Activated CD4-positive, alpha-beta T cell treated with anti-CD3 and anti-CD28 coated beads, Interleukin-2, amount 10 ng/mL, durations not matched to agents 24 days and 14 days (primary cell): Measurements from ENCODE around the gene HRH3. TPM values are rescaled to one million over a fixed set of nuclear protein-coding genes. Genes with fewer than 3 reads are reported as not detected.
A peak's percentile ranks its signal among the peaks of the same experiment; 100 is the strongest.

ENCODE experiments used
- DNase-seq: peaks from one replicate; pipeline ENCODE4 v3.0.0; 2022
- H3K27ac Mint-ChIP-seq: one replicate; pipeline ENCODE4 v1.8.0; 2022; ENCODE audit warnings: mild to moderate bottlenecking, mixed read lengths
- H3K27me3 Mint-ChIP-seq: one replicate; pipeline ENCODE4 v1.8.0; 2022; ENCODE audit warnings: mixed read lengths
- H3K36me3 Mint-ChIP-seq: one replicate; pipeline ENCODE4 v1.8.0; 2022; ENCODE audit warnings: low read depth, mild to moderate bottlenecking, mixed read lengths
- H3K4me1 Mint-ChIP-seq: one replicate; pipeline ENCODE4 v1.8.0; 2021; ENCODE audit warnings: mixed read lengths
- H3K4me3 Mint-ChIP-seq: one replicate; pipeline ENCODE4 v1.8.0; 2022; ENCODE audit warnings: mild to moderate bottlenecking, moderate library complexity, mixed read lengths
- H3K9me3 Mint-ChIP-seq: one replicate; pipeline ENCODE4 v1.8.0; 2021; ENCODE audit warnings: mixed read lengths
- intact Hi-C: fragments of 100-400 bp; cut with micrococcal nuclease; formaldehyde crosslinking; loops from one replicate; pipeline ENCODE4 v1.15.1; 2023
- total RNA-seq: library from RNA; stranded (reverse); gene quantifications from 2 replicates; pipeline ENCODE4 v1.2.3, GENCODE V29; 2022

The HRH3 gene
- total RNA-seq: not detected in 2 replicates

DNA sequence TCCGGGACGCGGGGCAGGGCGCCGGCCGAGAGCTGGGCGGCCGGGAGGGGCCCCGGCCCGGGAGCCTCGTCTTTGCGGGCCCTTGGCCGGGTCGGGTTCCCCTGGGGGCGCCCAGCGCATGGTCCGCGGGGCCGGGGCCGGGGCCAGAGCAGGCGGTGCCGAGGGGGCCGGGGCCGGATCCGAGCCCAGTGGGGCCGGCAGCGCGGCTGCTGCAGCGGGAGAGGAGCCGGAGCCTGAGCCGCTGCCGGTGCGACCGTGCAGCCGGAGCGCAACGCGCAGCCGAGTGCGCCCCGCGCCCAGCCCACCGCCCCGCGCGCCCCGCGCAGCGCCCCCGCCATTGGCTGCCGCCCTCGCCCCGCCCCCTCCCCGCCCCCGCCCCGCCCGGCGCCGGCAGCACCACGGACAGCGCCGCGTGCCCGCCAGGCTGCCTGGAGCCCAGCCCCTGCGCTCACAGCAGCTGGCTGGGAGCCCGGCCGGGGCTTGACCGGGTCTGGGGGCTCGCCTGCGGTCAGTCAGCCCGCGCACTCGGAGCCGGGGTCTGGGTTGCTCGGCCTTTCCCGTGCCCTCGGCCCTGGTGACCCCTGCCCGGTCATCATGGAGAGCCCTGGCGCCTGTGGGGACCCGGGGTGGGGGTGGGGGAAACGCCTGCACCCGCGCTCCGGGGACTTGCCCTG is at the start of gene HRH3:
Gene HRH3, minus strand, starts transcription at position 287 of the 674 bp plus-strand sequence. CDS start 308 bp downstream, outside the sequence.
- intact Hi-C loops: no loop called here
- no peak within 1 kb of the TSS for H3K27ac Mint-ChIP-seq
- H3K36me3 Mint-ChIP-seq: no peaks in the 10 kb centered on the region
- no peaks in the 10 kb centered on the region for H3K4me1 Mint-ChIP-seq
- DNase-seq: peak; percentile 88
- no peaks in the 10 kb centered on the region for H3K9me3 Mint-ChIP-seq
- peak within 1 kb of the TSS; percentile 43 for H3K4me3 Mint-ChIP-seq
- peaks cover 25% of the 10 kb centered on the region for H3K27me3 Mint-ChIP-seq

DNA sequence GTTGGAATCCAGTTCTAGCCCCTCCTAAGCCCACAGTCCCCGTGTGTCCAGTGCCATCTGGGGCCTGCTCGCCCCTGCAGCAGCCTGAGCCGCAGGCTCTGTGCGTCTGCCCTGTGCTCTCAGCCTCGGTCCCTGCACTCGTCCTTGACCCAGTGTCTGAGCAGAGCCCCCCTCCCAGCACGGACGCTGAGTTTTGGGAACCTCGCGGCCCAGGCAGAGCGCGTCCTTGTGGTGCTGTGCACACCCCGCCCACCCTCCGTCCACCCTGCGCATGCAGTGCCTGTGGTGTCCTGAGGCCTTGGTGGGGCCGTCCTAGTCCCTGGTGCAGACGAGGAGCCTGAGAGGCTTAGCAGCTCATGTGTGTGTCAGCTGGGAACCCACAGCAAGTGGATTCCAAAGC is 49.8 kb upstream of the HRH3 start:
- H3K9me3 Mint-ChIP-seq: no peaks in the 10 kb centered on the region
- H3K36me3 Mint-ChIP-seq: peaks cover 20% of the 10 kb centered on the region
- no peak overlapping the region for H3K4me3 Mint-ChIP-seq
- H3K27me3 Mint-ChIP-seq: no peaks in the 10 kb centered on the region
- H3K4me1 Mint-ChIP-seq: no peaks in the 10 kb centered on the region
- H3K27ac Mint-ChIP-seq: no peak overlapping the region
- no peak for DNase-seq
- intact Hi-C loops: no loop called here

DNA sequence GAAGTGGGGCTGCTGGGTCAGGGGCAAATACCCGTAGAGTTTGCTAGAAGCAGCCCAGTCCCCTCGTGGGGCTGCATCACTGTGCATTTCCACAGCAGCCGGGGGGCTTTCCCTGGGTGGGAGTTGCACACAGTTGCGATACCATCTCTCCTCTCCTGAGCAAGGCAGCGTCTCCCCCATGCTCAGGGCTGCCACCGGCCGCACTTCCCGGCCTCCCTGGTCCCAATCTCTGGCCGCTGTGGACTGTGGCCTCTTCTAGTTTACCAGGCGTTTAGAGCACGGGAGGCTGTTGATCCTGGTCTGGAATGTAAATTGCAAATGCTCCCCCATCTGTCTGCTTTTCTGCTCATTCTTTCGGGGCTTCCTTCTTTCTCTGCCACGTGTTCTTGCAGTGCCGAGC is 49.3 kb upstream of the HRH3 start:
- intact Hi-C loops: no loop called here
- no peak for DNase-seq
- peaks cover 23% of the 10 kb centered on the region for H3K36me3 Mint-ChIP-seq
- H3K27me3 Mint-ChIP-seq: no peaks in the 10 kb centered on the region
- no peaks in the 10 kb centered on the region for H3K9me3 Mint-ChIP-seq
- no peaks in the 10 kb centered on the region for H3K4me1 Mint-ChIP-seq
- no peak overlapping the region for H3K4me3 Mint-ChIP-seq
- H3K27ac Mint-ChIP-seq: no peak overlapping the region

DNA sequence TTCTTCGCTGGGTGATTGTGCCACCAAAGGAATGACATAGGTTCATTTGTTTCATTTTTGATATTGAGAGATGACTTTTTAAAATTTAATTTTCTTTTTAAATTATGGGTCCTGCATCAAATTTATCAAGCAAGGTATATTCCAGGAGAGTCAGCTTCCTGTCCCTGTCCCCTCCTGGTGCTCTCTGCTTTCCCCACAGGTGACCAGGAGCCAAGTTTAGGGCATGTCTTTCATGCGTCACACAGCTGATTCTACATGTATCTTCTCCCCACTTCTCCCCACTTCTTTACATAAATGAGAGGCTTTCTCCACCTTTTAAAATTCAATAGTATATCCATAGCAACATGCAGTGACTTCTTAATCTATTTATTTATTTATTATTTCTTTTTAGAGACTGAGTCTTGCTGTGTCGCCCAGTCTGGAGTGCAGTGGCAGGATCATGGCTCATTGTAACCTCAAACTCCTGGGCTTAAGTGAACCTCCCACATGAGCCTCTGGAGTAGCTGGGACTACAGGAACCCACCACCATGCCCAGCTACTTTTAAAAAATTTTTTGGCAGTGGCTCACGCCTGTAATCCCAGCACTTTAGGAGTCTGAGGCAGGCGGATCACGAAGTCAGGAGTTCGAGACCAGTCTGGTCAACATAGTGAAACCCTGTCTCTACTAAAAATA is 48.3 kb upstream of the HRH3 start:
- H3K36me3 Mint-ChIP-seq: peaks cover 25% of the 10 kb centered on the region
- H3K4me3 Mint-ChIP-seq: no peak overlapping the region
- DNase-seq: no peak
- H3K4me1 Mint-ChIP-seq: no peaks in the 10 kb centered on the region
- no peaks in the 10 kb centered on the region for H3K9me3 Mint-ChIP-seq
- intact Hi-C loops: no loop called here
- no peaks in the 10 kb centered on the region for H3K27me3 Mint-ChIP-seq
- H3K27ac Mint-ChIP-seq: no peak overlapping the region

DNA sequence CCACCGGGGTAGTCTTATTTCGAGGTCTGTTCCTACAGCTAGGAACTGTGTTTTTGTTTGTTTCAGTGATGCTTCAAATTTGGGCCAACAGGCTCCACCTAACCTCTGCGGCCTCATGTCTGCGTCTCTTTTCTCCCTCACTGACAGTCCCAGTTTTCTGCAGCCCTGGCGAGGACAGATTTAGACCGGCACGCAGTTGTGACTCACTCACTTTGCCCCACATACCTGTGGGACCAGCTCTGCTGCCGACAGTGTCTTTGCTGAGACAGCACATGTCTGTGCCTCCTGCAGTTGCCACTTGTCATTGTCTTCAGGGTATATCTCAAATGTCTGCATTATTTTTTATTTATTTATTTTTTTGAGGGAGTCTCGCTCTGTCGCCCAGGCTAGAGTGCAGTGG is 47.5 kb upstream of the HRH3 start:
- Mint-ChIP-seq H3K36me3 (peaks cover 21% of the 10 kb centered on the region), H3K27me3 (no peaks in the 10 kb centered on the region), H3K27ac (no peak overlapping the region), H3K4me3 (no peak overlapping the region), H3K9me3 (no peaks in the 10 kb centered on the region), H3K4me1 (no peaks in the 10 kb centered on the region)
- no peak for DNase-seq
- intact Hi-C loops: no loop called here

DNA sequence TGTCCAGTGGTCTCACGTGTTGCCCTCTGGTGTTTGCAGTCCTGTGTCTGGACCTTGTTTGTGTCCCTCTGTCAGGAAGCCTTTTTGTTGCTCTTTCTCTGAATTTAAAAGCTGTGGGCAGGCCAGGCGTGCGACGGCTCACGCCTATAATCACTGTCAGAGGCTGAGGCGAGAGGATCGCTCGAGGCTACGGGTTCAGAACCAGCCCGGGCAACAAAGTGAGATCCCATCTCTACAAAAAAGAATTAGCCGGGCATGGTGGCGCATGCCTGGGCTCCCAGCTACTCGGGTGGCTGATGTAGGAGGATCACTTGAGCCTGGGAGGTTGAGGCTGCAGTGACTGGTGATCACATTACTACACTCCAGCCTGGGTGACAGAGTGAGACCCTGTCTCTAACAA is 46.8 kb upstream of the HRH3 start:
- DNase-seq: no peak
- intact Hi-C loops: no loop called here
- no peak overlapping the region for H3K4me3 Mint-ChIP-seq
- H3K36me3 Mint-ChIP-seq: peaks cover 17% of the 10 kb centered on the region
- no peaks in the 10 kb centered on the region for H3K27me3 Mint-ChIP-seq
- H3K4me1 Mint-ChIP-seq: no peaks in the 10 kb centered on the region
- H3K9me3 Mint-ChIP-seq: no peaks in the 10 kb centered on the region
- H3K27ac Mint-ChIP-seq: no peak overlapping the region

DNA sequence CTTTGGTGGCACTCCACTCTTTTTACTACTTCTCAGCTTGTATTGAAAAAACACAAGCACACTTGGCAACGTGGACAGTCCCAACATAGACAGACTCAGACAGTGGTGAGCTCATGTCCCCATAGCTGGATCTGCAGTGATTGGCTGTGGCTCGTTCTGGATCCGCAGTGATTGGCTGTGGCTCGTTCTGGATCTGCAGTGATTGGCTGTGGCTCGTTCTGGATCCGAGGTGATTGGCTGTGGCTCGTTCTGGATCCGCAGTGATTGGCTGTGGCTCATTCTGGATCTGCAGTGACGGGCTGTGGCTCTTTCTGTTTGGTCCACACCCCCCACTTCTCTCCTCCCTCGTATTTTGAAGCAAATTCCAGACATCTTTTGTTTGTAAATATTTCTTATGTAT is 46.3 kb upstream of the HRH3 start:
- H3K36me3 Mint-ChIP-seq: peaks cover 19% of the 10 kb centered on the region
- H3K27me3 Mint-ChIP-seq: no peaks in the 10 kb centered on the region
- no peak for DNase-seq
- no peak overlapping the region for H3K4me3 Mint-ChIP-seq
- H3K27ac Mint-ChIP-seq: no peak overlapping the region
- H3K4me1 Mint-ChIP-seq: no peaks in the 10 kb centered on the region
- no peaks in the 10 kb centered on the region for H3K9me3 Mint-ChIP-seq
- intact Hi-C loops: no loop called here

DNA sequence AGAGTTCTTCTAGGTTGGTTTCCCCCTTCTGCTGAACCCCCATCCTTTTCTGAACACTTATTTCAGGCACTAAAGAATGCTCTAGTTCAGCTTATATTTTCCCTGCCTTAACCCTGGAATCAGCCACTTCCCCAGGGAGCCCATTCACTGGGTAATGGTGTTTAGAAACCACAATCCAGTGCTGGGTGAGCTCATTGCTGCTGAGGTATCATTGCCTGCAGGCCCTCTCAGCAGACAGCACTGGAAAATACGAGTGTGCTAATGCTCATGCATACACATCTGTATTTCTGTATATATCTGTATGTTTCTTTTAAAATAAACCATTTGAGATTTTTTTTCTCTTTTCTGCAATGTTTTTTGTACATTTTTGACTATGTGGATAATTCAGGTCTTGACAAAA is 45.3 kb upstream of the HRH3 start:
- H3K9me3 Mint-ChIP-seq: no peaks in the 10 kb centered on the region
- intact Hi-C loops: no loop called here
- DNase-seq: no peak

DNA sequence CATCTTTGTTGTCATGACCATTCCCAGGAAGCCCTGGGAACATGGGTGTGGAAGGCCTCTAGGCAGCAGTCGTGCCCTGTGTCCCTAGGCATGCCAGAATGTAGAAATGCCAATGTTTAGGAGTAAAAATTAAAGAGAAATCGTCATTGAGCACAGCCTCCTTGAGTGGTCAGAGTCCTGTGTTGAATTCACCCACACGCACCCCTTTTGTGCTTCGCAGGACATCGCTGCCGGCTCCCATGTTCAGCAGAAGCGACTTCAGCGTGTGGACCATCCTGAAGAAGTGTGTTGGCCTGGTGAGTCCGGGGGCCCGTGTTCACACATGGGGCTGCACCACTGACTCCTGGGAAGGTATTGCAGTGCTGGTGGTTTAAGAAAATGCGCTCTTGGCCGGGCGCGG is 43.3 kb upstream of the HRH3 start:
- Mint-ChIP-seq H3K27me3 (no peaks in the 10 kb centered on the region), H3K9me3 (no peaks in the 10 kb centered on the region)

More for the DNA sequence above, 45.3 kb upstream of the HRH3 start:
- no peaks in the 10 kb centered on the region for H3K27me3 Mint-ChIP-seq
- peaks cover 21% of the 10 kb centered on the region for H3K36me3 Mint-ChIP-seq
- H3K4me3 Mint-ChIP-seq: no peak overlapping the region
- no peak overlapping the region for H3K27ac Mint-ChIP-seq
- no peaks in the 10 kb centered on the region for H3K4me1 Mint-ChIP-seq

DNA sequence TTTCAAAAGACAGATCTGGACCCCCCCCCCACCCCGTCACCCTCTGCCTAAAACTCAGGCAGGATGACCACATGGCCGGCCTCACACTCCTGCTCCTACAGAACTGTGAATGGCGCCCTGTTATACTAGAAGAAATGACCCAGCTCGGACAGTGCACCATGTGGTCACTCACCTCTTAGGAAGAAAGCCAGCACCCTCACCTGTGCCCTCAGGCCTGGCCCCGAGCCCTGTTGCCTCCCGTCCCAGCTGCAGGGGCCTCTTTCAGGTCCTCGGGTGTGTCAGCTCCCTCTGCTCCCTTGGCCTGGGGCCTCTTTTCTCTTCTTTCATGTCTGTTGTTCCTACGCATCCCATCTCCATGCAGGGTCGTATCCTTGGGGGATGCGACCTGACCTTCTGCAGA is 42.0 kb upstream of the HRH3 start:
- Mint-ChIP-seq H3K27me3 (no peaks in the 10 kb centered on the region), H3K4me1 (no peaks in the 10 kb centered on the region), H3K27ac (no peak overlapping the region), H3K36me3 (peaks cover 24% of the 10 kb centered on the region), H3K4me3 (no peak overlapping the region), H3K9me3 (no peaks in the 10 kb centered on the region)
- DNase-seq: no peak
- intact Hi-C loops: no loop called here

More for the DNA sequence above, 43.3 kb upstream of the HRH3 start:
- Mint-ChIP-seq H3K4me3 (no peak overlapping the region), H3K27ac (no peak overlapping the region), H3K36me3 (peaks cover 24% of the 10 kb centered on the region), H3K4me1 (no peaks in the 10 kb centered on the region)
- intact Hi-C loops: no loop called here
- no peak for DNase-seq

DNA sequence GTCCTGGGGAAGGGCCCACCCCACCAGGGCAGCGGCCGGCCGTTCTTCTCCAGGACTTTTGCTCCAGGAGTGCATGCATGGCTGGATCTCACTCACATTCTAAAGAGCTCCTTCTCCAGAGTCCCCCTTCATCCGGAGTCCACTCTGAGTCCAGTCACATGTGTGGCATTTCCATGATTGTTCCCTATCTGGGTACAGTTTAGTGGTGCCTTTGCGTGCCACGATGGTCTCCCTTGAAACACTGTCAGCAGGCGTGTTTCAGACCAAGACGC is 39.2 kb upstream of the HRH3 start:
- no peak for DNase-seq
- Mint-ChIP-seq H3K9me3 (no peaks in the 10 kb centered on the region), H3K4me3 (no peak overlapping the region), H3K4me1 (no peaks in the 10 kb centered on the region), H3K27ac (no peak overlapping the region), H3K27me3 (no peaks in the 10 kb centered on the region), H3K36me3 (peaks cover 15% of the 10 kb centered on the region)
- intact Hi-C loops: no loop called here

DNA sequence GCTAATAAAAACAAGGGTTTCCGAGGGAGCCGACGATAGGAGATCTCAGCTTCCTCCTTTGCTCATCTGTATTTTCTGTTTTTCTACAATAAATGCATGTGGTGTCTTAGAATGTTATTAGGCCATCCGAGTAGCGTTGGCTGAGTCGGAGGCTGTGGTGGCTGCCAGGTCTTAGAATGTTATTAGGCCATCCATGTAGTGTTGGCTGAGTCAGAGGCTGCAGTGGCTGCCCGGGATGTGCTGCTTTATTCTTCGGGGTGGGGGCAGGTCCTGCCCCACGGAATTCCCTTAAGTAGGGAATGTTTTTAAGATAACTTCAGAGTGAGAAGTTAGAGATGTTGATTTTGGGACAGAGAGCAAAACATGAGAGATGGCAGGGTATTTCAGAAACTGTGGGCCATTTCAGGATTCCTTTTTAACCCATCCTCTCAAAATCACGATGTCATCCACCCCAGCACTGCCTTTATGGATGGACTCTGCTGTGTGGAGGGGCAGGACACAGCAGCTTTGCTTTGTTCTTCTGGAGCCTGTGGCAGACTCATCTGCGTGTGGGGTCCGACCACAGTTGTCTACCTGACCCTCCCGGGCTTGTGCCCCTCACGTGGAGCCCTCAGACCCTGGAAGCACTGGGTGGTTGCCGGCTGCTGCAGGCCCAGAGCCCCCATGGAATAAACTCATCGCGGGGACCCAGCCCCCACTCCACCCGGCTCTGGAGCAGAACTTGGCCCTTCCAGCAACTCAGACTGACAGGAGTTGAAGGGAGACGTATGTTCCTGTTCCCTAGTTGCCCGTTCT is 38.6 kb upstream of the HRH3 start:
- peaks cover 14% of the 10 kb centered on the region for H3K36me3 Mint-ChIP-seq
- no peaks in the 10 kb centered on the region for H3K4me1 Mint-ChIP-seq
- H3K4me3 Mint-ChIP-seq: no peak overlapping the region
- H3K27me3 Mint-ChIP-seq: no peaks in the 10 kb centered on the region
- H3K9me3 Mint-ChIP-seq: no peaks in the 10 kb centered on the region
- no peak overlapping the region for H3K27ac Mint-ChIP-seq
- no peak for DNase-seq
- intact Hi-C loops: no loop called here

DNA sequence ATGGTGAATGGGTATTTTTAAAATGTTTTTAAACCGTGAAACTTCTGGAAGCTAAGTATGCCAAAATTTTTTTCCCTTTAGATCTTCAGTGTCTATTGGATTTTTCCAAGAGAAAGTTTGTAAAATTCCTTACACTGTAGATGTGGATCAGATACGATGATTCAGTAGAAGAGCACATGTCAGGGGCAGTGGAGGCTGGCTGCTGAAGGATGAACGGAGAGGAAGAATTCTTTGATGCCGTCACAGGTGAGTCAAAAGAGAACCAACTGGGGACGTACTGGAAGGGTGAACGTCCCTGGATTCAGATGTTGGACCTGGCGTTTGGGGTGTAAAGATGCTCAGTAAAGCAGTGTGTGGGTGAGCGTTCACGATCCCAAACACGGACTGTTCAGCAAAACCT is 35.9 kb upstream of the HRH3 start:
- Mint-ChIP-seq H3K27ac (no peak overlapping the region), H3K4me3 (no peak overlapping the region), H3K27me3 (no peaks in the 10 kb centered on the region), H3K36me3 (peaks cover 8% of the 10 kb centered on the region), H3K9me3 (no peaks in the 10 kb centered on the region), H3K4me1 (peaks cover 2% of the 10 kb centered on the region)
- DNase-seq: no peak
- intact Hi-C loops: no loop called here

DNA sequence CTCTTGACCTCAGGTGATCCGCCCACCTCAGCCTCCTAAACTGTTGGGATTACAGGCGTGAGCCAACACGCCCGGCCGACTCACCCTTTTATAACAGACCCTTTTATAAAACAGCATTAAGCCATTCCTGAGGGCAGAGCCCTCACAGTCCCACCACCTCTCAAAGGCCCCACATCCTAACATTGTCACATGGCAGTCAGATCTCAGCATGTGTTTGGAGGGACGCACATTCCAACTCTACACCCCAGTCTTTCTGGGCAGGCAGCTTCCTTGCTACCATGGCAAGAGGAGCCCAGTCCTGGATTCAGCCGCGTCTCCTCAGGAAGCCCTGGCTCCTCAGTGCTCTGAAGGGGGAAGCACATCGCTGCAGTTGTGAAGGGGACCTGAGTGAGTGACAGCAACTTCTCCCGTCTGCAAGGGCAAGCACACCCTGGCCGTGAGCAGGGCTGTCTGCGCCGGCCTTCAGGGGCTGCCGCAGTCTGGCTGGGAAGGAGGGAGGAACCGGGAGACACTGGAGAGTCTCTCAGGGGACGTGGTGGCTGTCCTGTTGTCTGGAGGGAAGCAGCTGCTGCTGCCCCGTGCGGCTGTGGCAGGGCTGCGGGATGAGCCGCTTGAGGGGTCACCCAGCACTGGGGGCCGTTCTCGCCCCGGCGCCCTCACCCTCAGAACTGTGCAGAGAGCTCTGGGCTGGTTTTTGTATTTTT is 34.1 kb upstream of the HRH3 start:
- Mint-ChIP-seq H3K4me1 (peaks cover 2% of the 10 kb centered on the region), H3K36me3 (peaks cover 3% of the 10 kb centered on the region), H3K27ac (no peak overlapping the region), H3K4me3 (no peak overlapping the region), H3K9me3 (no peaks in the 10 kb centered on the region), H3K27me3 (no peaks in the 10 kb centered on the region)
- DNase-seq: no peak
- intact Hi-C loops: no loop called here
